ENCODE measurements around the gene HOXB3. TPM values are rescaled to one million over a fixed set of nuclear protein-coding genes. Genes with fewer than 3 reads are reported as not detected.
A peak's percentile ranks its signal among the peaks of the same experiment; 100 is the strongest.

HOXB3 gene
- total RNA-seq, 1 donor from 2014 or later = 1.6 TPM

DNA sequence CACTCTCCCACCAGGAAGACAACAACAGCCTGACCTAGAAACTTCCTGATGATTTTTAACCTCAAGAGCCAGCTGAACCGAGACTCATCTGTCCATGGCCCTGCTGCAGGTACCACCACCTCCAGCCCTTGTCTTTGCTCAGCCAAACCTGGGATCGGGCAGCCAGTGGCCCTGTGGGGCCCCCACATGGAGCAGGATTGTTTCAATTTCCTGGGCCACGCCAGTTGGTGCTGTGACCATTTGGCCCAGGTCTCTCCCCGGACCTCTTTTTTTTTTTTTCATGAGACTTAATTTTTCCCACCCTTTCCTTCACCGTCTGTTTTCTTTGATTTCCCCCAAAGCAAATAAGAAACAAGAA lies 36.9 kb downstream of the HOXB3 start:
- DNase-seq = no peak
- no peak for ATAC-seq (ENCODE audit: poor library complexity)
- intact Hi-C loops (cut with DNase I) = no loop called here

DNA sequence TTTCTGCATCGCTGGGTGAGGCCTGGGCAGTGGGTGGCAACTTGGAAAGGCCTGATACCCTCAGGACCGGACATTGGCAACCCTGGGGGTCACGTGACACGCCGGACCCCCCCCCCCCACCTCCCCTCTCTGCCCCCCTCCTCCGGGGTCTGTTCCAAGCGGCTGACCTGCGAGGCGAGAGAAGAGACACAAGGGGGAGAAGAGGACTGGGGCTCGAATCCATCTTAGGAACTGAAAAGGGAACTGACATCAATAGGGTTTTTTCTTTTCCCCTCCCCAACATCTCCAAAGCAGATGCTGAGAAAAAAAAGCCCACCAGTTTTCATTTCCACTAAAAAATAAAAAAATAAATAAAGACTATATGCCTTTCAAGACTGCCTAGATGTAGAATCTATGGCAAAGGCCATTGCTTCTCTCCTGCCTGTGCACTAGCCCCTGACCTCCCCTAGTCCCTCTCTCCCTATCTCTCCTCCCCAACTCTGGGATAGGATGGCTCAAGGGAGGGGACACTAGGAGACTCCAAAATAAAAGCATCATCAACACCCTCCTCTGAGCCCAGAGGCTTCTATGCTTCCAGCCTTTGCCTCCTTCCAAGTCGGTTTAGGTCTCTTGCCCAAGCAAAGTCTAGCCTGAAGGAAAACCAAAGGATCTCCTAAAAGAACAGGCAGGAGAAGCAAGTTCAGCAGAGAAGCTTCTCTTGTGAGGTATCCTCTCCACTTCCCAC lies 37.4 kb downstream of the HOXB3 start:
- ATAC-seq (ENCODE audit: poor library complexity) (no peak), DNase-seq (no peak)
- intact Hi-C loops (cut with DNase I) = no loop called here

DNA sequence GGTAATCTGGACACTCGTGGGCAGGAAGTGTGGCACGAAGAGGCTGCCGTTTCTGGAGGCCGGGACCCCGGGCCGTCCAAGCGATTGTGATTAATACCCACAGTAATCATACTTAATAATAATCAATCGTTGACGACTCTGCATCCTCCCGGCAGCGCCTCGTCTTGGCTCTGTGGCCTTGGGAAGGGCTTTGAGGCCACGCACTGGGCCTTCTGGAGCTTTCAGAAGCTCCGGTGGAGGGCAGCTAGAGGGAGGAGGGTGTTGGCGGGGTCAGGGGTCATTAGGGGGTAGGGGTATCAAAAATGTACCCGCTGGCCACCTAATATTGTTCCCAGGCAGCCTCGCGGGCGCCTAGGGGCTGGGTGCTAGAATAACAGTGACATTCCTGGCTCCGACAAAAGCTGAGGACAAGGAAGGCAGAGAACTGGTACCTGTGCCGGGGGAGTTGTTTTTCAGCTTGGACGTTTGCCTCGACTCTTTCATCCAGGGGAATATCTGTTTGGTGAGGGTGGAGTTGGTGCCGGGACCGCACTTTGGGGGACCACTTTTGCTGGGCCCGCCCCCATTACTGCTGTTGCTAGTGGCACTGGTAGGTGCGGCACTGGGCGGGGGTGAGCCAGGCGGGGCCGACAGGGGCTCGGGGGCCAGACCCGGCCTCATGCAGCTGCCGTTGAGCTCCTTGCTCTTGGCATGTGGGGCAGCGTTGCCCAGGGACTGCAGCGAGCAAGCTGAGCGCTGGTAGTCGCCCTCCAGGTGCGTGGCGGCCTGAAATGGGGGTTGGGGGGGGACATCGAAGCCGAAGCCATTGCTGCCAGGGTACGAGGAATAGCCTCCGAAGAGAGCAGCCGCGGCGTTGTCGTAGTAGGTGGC lies 38.2 kb downstream of the HOXB3 start:
- ATAC-seq (ENCODE audit: poor library complexity) (no peak), DNase-seq (no peak)
- intact Hi-C loops (cut with DNase I) = no loop called here

DNA sequence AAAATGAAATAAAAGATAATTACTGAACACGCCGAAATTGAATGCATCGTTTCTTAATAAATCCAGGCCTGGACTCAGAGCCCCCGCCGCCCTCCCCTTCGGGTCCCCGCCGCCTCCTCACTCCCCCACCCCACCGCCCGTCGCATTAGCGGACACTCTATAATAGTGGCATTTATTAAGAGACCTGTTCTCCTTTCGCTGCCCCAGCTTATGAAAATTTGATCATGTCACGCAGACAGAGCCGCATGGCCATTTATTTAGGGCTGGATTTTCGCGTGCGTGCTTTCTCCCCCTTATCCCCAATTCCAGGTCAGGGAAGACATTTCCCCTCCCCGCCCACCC lies 38.9 kb downstream of the HOXB3 start:
- ATAC-seq (ENCODE audit: poor library complexity) (no peak), DNase-seq (no peak)
- intact Hi-C loops (cut with DNase I) = no loop called here

DNA sequence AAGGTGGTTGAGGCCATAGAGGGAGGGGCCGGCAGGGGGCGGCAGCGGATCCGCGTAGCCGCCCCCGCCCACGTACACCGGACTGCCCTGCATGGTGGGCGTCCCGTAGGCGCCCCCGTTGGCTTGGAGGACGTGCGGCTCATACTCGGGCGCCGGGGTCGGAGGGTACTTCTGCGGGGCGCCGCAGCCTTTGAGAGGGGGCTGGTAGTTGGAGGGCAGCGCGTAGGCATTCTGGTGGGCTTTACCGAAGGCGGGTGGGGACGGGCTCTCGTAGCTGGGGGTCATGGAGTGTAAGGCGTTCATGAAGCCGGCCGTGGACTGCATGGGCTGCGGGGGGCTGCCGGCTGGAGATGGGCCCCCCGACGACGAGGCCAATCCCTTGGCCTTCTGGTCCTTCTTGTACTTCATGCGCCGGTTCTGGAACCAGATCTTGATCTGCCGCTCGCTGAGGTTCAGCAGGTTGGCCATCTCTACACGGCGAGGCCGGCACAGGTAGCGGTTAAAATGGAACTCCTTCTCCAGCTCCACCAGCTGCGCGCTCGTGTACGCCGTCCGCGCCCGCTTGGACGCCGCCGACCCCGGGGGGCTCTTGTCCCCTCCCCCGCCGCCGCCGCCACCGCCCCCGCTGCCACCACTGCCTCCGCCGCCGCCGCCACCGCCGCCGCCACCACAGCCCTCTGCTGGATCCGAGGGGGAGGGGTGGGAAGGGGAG lies 39.4 kb downstream of the HOXB3 start:
- ATAC-seq (ENCODE audit: poor library complexity) = no peak
- DNase-seq = no peak
- intact Hi-C loops (cut with DNase I) = no loop called here

DNA sequence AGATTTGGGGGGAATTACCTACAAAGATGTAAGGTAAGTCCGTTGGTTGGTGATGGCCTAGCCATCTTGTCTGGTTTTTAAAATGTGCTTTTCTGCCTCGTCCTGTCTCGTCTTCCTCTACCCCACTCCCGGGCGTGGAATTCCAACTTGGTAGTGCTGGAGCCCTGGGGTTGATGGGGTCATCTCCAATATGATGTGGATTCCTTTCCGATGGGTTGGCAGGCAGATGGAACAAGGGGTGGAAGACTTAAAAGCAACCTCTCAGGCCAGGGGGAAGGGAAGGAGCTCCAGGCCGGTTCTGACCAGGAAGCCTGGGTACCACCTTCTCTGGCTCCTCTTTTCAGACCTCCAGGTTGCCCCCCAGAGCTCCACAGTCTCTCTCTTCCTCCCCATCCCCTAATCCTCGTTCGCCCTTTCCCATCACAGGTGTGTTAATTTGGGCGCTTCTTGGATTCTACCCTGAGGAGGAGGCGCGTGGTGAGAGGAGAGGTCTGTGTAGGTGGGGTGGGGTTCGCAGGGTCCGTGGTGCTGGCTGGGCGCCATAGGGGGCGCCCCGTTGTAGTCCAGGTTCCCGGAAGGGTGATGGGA lies 40.0 kb downstream of the HOXB3 start:
- intact Hi-C loops (cut with DNase I) = no loop called here
- DNase-seq (no peak), ATAC-seq (ENCODE audit: poor library complexity) (no peak)

DNA sequence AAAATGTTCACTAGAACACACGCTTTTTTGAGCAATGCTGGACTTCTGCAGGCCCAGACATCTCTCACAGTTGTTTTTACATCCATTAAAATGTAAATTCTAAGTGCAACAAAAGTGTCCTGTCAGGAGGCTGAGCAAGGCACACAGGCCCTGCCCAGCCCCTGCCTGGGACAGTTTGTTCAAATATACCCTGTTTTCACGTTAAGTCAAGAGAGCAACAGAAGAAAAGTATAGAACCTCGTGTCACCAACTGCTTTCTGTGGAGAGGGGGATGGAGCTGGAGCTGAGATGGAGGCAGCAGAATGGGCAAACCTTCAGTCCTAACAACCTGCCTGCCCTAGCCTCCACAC lies 40.8 kb downstream of the HOXB3 start:
- DNase-seq = no peak
- no peak for ATAC-seq (ENCODE audit: poor library complexity)
- intact Hi-C loops (cut with DNase I) = no loop called here

DNA sequence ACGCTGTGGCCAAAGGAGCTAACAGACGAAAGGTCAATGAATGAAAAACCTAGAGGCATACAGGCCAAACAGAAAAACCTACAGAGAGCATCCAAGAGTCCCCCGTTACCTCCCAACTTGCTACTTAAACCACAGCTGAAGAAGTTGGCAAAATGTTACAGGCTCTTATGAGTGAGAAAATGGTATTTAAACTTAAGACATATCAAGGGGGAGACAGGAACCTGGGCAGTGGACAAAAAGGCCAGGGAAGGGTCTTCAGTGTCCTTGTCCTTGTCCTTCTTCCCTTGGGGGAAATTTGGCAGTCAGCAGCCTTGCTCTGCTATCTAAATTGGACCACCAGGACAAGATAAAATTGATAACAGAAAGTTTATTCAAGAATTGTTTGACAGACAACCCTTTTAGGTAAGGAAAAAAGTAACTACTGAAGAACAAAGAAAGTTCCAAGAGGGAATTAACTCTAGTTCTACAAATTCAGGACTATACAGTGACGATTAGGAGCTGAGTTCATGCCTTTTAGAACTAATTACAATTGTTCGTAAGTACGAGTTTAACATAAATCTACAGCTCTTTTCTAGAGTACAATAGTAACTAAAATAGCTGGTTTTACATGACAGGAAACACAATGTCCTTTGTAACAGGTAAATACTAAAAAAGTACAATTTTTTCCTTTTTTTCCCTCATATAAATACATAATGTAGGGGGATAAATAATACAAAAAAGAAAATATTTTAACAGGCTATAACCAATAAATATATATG lies 41.3 kb downstream of the HOXB3 start:
- intact Hi-C loops (cut with DNase I) = no loop called here

DNA sequence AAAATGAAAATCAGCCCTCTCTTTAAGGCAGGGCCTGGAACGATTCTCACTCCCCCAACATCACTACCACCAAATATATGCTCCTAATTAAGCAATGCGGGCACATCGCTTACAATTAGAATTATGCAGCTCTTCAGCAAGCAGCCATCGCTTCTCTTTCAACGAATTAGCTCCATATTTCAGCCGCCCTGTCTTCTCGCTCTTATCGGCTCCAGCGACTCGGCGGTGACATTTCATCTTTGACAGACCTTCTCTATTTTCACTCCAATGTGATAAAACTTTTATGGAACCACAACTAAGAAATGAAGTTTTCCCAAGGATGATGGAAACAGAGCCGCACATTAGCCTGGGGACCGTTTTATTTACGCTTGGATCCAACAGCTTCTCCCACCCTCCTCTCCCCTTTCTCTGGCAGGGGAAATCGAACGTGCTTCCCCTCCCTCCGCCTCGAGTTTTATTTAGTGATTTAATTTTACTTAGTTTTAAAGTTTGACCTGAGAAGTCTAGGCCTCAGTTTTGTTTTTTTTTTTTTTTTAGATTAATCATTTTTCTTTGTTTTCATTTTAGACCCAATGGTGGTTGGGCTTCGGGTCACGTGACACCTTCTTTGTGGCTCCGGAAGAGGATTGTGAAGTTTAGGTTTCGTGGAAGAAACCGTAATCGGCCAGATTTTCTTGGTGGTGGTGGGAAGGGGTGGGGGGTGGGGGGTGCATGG lies 42.1 kb downstream of the HOXB3 start:
- ATAC-seq (ENCODE audit: poor library complexity) (no peak), DNase-seq (no peak)
- intact Hi-C loops (cut with DNase I) = no loop called here

More for the DNA sequence above, 41.3 kb downstream of the HOXB3 start:
- DNase-seq = no peak
- no peak for ATAC-seq (ENCODE audit: poor library complexity)

DNA sequence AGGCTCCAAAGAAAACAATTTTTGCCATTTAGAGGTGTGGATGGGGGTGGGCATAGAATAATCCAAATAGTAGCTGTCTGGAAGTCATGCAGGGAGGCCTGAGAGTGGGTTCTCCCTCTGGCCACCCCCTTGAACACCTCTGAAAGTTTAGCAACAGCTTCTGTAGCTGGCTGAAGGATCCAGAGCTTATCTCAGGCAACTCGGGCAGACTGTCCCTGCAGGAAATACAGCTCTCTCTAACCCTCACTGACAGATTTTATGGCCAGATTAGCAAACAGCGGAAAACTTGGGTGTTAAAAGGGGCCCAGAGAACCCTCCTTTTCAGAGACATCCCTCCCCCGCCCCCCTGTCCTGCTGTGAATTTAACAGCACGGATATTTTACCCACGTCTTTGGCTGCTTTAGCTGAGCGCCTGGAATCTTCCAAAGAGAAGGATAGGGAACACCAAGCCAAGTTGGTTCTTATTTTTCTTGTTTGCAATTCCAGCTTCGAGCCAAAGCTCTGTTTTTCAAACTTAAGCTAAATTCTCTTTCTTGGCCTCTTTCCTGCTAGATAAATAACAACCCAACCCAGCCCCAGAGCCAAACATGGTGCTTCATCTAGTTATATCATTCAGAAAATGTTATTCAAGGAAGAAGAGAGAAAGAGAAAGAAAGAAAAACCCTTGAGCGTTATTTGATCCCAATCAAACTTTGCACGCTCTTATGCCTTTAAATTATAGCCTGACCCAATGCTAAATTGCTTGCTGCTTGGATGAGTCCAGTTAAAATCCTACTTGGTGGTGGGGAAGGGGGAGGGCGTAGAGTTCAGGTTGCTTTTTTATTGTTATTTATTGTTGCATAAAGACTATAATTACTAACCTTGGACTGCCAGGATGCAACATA lies 42.9 kb downstream of the HOXB3 start:
- ATAC-seq (ENCODE audit: poor library complexity) (no peak), DNase-seq (no peak)
- intact Hi-C loops (cut with DNase I) = no loop called here

DNA sequence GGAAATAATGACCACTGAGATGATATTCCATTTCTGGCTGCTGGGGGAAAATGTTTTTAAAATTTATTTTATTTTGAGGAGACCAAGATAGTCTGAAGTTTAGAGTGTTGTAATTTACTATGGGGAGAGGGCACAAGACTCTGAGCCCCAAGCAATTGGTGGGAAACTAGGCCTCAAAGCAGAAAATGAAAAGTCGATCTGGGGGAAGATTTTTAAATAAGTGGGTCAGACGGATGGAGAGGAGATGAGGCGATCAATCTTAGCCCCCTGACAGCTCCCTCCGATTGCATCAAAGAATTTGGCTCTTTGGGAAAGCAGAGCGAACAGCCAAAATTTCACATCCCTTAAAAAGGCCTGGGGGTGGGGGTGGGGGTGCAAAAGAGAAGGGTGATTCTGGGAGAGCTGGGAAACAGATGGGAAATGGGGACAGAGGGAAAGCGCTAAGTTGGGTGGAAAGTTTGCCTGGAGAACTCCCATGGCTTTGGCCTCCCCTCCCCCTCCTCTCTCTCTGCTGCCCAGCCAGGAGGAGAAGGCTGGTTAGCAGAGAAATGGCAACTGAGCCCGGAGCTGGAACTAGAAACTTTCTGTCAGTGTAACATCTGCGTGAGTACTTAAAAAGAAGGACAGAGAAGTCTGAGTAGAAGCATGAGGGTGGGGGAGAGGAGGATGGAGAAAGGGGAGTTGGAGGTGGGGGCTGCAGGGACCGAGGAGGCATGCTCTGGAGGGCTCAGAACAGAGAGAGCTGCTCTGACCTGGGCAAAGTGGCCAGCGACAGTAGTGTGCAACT lies 43.7 kb downstream of the HOXB3 start:
- intact Hi-C loops (cut with DNase I) = no loop called here
- no peak for DNase-seq
- no peak for ATAC-seq (ENCODE audit: poor library complexity)

DNA sequence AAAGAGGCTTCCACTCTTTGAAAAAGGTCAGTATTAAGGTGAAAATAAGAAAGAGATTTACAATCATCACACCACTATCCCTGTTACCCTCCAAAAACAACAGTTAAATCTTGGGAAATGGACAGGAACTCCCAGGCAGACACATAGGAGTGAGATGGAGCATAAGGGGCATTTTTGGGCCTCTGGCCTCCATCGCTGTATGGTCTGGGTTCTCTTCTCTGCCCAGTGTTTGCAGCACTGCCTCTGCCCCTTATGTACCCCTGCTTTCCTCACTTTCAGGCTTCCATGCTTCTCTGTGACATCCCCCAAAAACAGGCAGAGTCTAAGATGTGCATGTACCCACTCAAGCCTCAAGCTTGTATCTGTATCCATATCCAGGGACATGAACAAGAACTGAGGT lies 44.5 kb downstream of the HOXB3 start:
- ATAC-seq (ENCODE audit: poor library complexity) (no peak), DNase-seq (no peak)
- intact Hi-C loops (cut with DNase I) = no loop called here

DNA sequence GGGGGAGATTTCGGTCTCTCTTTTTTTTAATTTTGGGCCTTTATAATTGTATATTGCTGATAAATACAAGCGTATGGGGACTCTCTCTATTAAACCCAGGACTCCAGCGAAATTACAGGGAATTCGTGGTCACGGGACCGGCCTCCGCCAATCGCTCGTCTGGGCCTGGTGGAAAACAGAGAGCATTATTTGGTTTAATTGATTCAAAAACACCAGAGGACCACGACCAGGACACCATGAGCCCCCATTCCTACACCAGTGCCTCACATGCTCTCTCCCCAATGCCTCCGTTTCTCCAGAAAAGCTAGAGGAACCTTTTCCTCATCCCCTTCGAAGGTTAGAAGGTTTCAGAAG lies 45.0 kb downstream of the HOXB3 start, which contains the start of gene HOXB2:
TSS of gene HOXB2 (minus strand) at position 88 of the 354 bp plus-strand sequence. CDS start 198 bp downstream, outside the sequence.
- DNase-seq = peak; percentile 65
- intact Hi-C loops (cut with DNase I) = no loop called here

DNA sequence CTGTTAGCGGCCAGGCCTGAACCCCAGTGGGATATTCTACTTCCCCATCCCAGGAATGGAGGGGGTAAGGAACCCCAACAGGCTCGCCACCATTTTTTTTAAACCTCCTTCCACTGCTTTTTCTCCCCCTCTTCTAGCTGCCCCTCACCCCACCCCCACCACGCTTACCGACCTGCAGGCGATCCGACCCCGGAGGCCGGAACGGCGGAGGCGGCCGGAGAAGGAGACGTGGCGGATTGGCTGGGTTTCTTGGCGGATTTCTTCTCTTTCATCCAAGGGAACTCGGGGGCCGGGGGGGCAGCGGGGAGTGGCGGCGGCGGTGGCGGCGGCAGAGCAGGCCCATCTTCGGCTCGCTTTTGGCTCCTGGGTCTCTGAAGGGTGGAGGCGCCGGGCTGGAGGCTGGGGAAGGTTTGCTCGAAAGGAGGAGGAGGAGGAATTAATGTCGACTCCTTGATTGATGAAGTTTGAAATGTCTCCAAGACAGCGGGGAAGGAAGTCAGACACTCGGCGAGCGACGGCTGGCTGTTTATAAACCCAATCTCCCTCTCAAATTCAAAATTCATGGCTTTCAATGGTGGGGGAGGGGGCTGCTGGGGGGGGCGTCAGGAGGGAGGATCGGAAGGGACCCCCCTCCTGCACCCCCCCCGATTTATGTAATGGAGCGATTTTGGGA lies 45.6 kb downstream of the HOXB3 start:
- DNase-seq (peak; percentile 91), ATAC-seq (ENCODE audit: poor library complexity) (peak; percentile 58)
- intact Hi-C loops (cut with DNase I) = no loop called here

More for the DNA sequence above, 45.0 kb downstream of the HOXB3 start, which contains the start of gene HOXB2:
- ATAC-seq (ENCODE audit: poor library complexity) = no peak

DNA sequence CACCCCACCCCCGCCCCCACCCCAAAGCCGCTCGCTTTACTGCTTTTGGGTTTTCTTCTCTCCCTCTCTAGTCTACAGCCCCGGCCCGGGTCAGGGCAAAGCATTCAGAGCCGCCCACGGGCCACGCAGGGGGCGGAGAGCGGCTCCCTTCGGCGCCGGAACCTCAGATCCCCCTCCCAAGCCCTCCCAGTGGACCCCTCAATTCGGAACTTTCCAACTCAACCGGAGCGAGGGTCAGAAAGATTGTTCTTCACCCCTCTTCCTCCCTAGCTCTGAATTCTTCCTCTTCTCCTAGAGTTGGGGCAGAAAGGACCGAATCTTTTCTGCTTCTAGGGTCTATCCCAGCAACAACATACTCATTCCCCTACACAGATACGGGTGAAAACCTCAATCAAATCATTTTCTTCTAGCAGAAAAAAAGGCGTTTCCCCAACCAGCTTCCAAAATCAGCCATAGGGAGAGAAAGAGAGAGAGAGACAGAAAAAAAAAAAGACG lies 46.1 kb downstream of the HOXB3 start:
- no peak for DNase-seq

More for the DNA sequence above, 46.1 kb downstream of the HOXB3 start:
- intact Hi-C loops (cut with DNase I) = no loop called here
- ATAC-seq (ENCODE audit: poor library complexity) = peak; percentile 19

Data from Right ventricle myocardium superior (tissue), 1 donor.